HEK293T (cell line): Measurements from ENCODE around the gene PCDH9.

Source experiments
- CTCF ChIA-PET: fragments of 350-600 bp; formaldehyde crosslinking; extraction: SDS; loops from one replicate; lab custom pipeline; 2021; ENCODE audit warnings: antibody characterized with exemption, inconsistent platforms; lab: Yijun Ruan, JAX
- POLR2A ChIA-PET: fragments of 350-600 bp; formaldehyde crosslinking; extraction: SDS; loops from one replicate; lab custom pipeline; 2020; ENCODE audit warnings: antibody characterized with exemption, inconsistent platforms; lab: Yijun Ruan, JAX
- DNase-seq: peaks from one replicate; pipeline ENCODE4 v3.0.0; 2012; ENCODE audit warnings: mixed read lengths; ENCODE audit errors: extremely low spot score
- ARNT ChIP-seq: fragments of 450-650 bp; IDR thresholded peaks from 2 replicates; pipeline ENCODE4 v1.6.1; 2017; ENCODE audit warnings: mild to moderate bottlenecking
- BHLHE40 ChIP-seq: fragments of 450-650 bp; IDR thresholded peaks from 2 replicates; pipeline ENCODE4 v1.6.1; 2016; ENCODE audit warnings: mild to moderate bottlenecking, moderate library complexity, borderline replicate concordance
- CTBP1 ChIP-seq: fragments of 450-650 bp; IDR thresholded peaks from 2 replicates; pipeline ENCODE4 v1.6.1; 2016; ENCODE audit warnings: borderline replicate concordance
- ELF4 ChIP-seq: fragments of 450-650 bp; IDR thresholded peaks from 2 replicates; pipeline ENCODE4 v1.6.1; 2017; ENCODE audit warnings: antibody characterized with exemption
- FOXA1 ChIP-seq: fragments of 450-650 bp; IDR thresholded peaks from 2 replicates; pipeline ENCODE4 v1.6.1; 2016; ENCODE audit warnings: mild to moderate bottlenecking
- FOXK2 ChIP-seq: fragments of 450-650 bp; IDR thresholded peaks from 2 replicates; pipeline ENCODE4 v1.6.1; 2016; ENCODE audit warnings: mild to moderate bottlenecking
- FOXM1 ChIP-seq: fragments of 450-650 bp; IDR thresholded peaks from 2 replicates; pipeline ENCODE4 v1.6.1; 2017; ENCODE audit warnings: mild to moderate bottlenecking, borderline replicate concordance
- HDGF ChIP-seq: fragments of 450-650 bp; IDR thresholded peaks from 2 replicates; pipeline ENCODE4 v1.6.1; 2017; ENCODE audit warnings: antibody characterized with exemption, borderline replicate concordance
- L3MBTL2 ChIP-seq: fragments of 450-650 bp; conservative IDR thresholded peaks from 2 replicates; pipeline ENCODE4 v1.6.1; 2016; ENCODE audit warnings: mild to moderate bottlenecking
- LEF1 ChIP-seq: fragments of 450-650 bp; IDR thresholded peaks from 2 replicates; pipeline ENCODE4 v1.6.1; 2017; ENCODE audit warnings: mild to moderate bottlenecking, borderline replicate concordance
- NFRKB ChIP-seq: fragments of 450-650 bp; IDR thresholded peaks from 2 replicates; pipeline ENCODE4 v1.6.1; 2016; ENCODE audit warnings: mild to moderate bottlenecking, moderate library complexity
- SP1 ChIP-seq: fragments of 450-650 bp; IDR thresholded peaks from 2 replicates; pipeline ENCODE4 v1.6.1; 2017
- SUZ12 ChIP-seq: fragments of 450-650 bp; IDR thresholded peaks from 2 replicates; pipeline ENCODE4 v1.6.1; 2016; ENCODE audit warnings: mild to moderate bottlenecking
- TARDBP ChIP-seq: fragments of 450-650 bp; IDR thresholded peaks from 2 replicates; pipeline ENCODE4 v1.6.1; 2016
- ZNF384 ChIP-seq: fragments of 450-650 bp; IDR thresholded peaks from 2 replicates; pipeline ENCODE4 v1.6.1; 2016
- TF ChIP-seq, protein P1 (sequence below): fragments of 450-650 bp; IDR thresholded peaks from 2 replicates; pipeline ENCODE4 v1.6.1; 2016

Gene PCDH9

DNA sequence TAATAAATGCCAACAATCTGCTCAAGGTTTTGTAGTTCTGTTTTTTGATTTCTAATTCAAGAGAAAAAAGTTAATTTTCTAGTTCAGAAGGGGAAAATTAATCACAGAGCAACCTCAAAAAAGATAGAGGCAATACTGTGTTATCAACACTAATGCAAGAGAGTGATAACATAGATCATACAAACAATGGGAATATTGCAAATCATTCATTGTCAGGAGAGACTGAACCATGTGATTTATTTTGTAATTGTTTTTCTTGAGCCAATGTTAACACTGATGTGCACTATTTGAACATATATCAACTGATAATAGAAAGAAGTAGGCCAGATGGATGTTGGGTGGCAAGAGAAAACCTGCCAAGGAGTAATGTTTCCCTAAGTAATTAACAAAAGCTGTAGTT, 19.9 kb downstream of the PCDH9 start:
- TF ChIP-seq L3MBTL2: no peak
- TF ChIP-seq FOXM1: no peak
- no peak for TF ChIP-seq ELF4
- TF ChIP-seq HDGF: no peak
- CTCF ChIA-PET: interaction anchor here (1.0 kb wide), 1 partner anchor 14 kb away, joined by 4 read pairs; no protein-coding TSS in a partner anchor
- no peak for DNase-seq
- POLR2A ChIA-PET: no interaction called here

DNA sequence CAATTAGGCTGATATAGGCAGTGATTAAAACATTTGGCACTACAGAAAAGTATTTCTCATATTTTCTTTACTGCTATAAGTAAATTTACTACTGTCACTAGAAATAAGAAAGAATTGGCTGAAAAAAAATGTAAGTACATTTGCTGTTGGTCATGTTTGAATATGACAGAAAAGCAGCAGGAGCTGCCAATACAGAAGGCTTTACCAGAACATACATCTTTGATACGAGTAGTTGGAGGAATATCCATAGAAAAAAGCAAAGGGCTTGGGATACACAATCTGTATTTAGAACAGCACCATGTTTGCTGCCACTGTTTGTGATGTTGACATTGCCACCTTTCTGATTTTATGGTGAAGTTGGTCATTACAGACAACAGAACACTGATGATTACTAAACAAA, 21.6 kb downstream of the PCDH9 start:
- CTCF ChIA-PET: no interaction called here
- POLR2A ChIA-PET: no interaction called here
- DNase-seq: no peak
- TF ChIP-seq LEF1: no peak
- TF ChIP-seq FOXA1: no peak
- TF ChIP-seq, protein P1, sequence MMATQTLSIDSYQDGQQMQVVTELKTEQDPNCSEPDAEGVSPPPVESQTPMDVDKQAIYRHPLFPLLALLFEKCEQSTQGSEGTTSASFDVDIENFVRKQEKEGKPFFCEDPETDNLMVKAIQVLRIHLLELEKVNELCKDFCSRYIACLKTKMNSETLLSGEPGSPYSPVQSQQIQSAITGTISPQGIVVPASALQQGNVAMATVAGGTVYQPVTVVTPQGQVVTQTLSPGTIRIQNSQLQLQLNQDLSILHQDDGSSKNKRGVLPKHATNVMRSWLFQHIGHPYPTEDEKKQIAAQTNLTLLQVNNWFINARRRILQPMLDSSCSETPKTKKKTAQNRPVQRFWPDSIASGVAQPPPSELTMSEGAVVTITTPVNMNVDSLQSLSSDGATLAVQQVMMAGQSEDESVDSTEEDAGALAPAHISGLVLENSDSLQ: no peak
- TF ChIP-seq SP1: no peak
- TF ChIP-seq ZNF384: no peak
- no peak for TF ChIP-seq NFRKB
- no peak for TF ChIP-seq BHLHE40
- no peak for TF ChIP-seq HDGF
- TF ChIP-seq ELF4: no peak
- no peak for TF ChIP-seq SUZ12

DNA sequence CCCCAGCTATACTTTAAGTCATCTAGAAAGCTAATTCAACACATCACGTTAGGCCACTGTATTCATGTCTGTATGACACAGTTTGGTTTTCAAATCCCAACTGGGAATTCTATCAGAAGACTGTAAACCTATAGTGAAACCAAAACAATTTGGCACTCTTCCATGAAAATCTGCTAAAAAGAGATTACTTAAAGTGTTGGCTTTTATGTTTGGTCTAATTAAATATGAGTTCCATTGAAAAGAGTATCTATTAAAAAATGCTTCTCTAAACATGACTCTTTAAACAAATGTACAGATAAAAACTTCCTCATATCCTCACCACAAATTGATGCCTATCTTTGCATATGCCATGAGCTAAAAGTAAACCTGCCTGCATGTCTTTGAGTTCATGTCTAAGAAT, 25.4 kb downstream of the PCDH9 start:
- DNase-seq: no peak
- ChIA-PET CTCF (interaction anchor here (0.5 to 0.8 kb wide), 2 partner anchors 128 to 515 kb away, joined by 3 read pairs; no protein-coding TSS in a partner anchor), POLR2A (interaction anchor here (1.3 kb wide), 1 partner anchor 25 kb away, joined by 3 read pairs; the partner anchor contains the start of gene PCDH9)
- no peak for TF ChIP-seq ELF4
- TF ChIP-seq FOXM1: no peak
- no peak for TF ChIP-seq LEF1
- TF ChIP-seq FOXK2: no peak
- TF ChIP-seq CTBP1: no peak
- no peak for TF ChIP-seq ARNT
- TF ChIP-seq TARDBP: no peak
- no peak for TF ChIP-seq BHLHE40
- TF ChIP-seq, protein P1: no peak
- TF ChIP-seq SUZ12: no peak

DNA sequence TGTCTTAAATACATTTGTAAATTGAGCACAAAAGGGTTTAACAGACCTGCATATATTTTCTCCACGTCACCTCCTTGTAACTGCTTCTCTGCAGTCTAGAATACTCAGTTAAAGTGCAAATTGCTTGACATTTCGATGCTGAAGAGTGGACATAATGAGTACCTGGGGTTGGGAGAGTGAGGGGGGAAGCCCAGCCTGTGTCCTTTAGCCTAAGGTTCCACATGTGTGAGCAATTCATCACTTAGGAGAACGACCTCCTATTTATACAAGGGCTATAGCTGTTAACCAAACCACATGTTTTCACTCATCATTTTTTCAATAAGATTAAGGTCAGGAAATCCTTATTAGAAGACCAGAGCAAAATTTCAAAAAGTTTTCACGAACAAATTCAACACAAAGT, 29.5 kb downstream of the PCDH9 start:
- no peak for TF ChIP-seq SP1
- no peak for TF ChIP-seq NFRKB
- no peak for TF ChIP-seq FOXK2
- TF ChIP-seq, protein P1: no peak
- TF ChIP-seq BHLHE40: no peak
- no peak for TF ChIP-seq ARNT
- peak; percentile 82; the same call in 1 of the 2 replicates for TF ChIP-seq HDGF
- no peak for TF ChIP-seq LEF1
- no peak for TF ChIP-seq ELF4
- ChIA-PET POLR2A (no interaction called here), CTCF (no interaction called here)
- no peak for DNase-seq

DNA sequence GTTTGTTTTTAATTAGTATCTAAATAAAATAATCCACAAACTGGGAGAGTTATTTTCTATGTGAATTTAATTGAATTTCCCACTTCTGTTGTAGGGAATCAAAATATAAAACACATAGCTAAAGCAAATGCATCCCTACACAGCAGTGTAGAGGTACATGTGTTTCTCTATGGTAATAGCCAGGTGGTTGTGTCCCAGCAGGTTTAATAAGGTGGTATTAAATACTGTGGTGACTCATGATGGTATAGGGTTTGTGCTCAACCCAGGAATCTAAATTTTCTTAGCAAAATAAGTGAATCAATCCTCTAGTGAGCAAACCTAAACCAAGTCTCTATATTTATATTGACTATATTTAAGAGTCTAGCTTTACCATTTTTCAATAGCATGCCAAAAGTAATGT, 30.0 kb downstream of the PCDH9 start:
- ChIA-PET CTCF (interaction anchor here (0.6 kb wide), 1 partner anchor 577 kb away, joined by 3 read pairs; no protein-coding TSS in a partner anchor), POLR2A (no interaction called here)
- no peak for TF ChIP-seq HDGF
- no peak for TF ChIP-seq ARNT
- no peak for TF ChIP-seq TARDBP
- TF ChIP-seq FOXA1: no peak
- TF ChIP-seq SP1: no peak
- TF ChIP-seq NFRKB: no peak
- TF ChIP-seq, protein P1: no peak
- TF ChIP-seq SUZ12: no peak
- TF ChIP-seq L3MBTL2: no peak
- DNase-seq: no peak

DNA sequence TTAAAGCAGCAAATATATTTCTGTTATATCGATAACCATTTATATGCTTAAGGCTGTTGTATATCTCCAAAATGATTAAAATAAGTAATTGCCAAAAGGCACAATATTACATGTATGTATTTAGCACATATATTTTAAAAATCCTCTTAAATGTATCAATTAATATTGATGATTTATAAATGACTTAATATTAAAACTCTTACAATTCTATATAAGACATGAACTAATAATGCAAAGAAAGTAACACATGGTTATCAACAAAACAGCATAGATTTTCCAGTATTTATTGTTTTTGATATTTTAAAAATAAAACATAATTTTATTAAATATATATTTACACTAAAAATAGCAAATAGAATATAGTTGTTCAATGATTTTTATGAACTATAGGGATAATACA, 32.4 kb downstream of the PCDH9 start:
- POLR2A ChIA-PET: no interaction called here
- TF ChIP-seq FOXM1: no peak
- TF ChIP-seq, protein P1: no peak
- CTCF ChIA-PET: no interaction called here
- no peak for DNase-seq
